GM12874 (cell line): Measurements from ENCODE around the gene TJP1.

Experiments
- TF ChIP-seq, protein P1 (sequence below): IDR thresholded peaks from 2 replicates; pipeline ENCODE4 v1.5.1; 2011; ENCODE audit warnings: low read depth, mild to moderate bottlenecking, control low read depth, low read length, moderate library complexity; ENCODE audit not compliant: insufficient read depth

Gene TJP1

DNA sequence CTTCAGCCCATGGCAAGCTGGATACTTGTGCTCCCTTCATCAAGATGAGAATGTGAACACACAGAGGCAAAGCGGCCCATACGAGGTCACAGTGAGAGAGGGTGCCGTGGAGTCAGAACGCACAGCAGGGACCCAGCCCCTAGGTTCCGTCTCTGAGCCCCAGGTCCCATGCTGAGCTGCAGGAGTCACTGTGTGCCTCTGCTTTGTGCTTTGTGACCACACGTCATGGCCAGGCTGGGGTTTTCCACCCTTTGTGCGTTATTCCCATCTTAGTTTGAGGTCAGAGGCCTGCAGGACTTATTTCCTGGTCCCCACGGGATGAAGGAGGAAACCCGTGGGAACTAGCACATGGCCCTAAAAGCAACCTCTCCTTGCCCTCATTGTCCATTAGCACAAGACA lies 140.3 kb downstream of the TJP1 start:
- TF ChIP-seq, protein P1, sequence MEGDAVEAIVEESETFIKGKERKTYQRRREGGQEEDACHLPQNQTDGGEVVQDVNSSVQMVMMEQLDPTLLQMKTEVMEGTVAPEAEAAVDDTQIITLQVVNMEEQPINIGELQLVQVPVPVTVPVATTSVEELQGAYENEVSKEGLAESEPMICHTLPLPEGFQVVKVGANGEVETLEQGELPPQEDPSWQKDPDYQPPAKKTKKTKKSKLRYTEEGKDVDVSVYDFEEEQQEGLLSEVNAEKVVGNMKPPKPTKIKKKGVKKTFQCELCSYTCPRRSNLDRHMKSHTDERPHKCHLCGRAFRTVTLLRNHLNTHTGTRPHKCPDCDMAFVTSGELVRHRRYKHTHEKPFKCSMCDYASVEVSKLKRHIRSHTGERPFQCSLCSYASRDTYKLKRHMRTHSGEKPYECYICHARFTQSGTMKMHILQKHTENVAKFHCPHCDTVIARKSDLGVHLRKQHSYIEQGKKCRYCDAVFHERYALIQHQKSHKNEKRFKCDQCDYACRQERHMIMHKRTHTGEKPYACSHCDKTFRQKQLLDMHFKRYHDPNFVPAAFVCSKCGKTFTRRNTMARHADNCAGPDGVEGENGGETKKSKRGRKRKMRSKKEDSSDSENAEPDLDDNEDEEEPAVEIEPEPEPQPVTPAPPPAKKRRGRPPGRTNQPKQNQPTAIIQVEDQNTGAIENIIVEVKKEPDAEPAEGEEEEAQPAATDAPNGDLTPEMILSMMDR = no peak

DNA sequence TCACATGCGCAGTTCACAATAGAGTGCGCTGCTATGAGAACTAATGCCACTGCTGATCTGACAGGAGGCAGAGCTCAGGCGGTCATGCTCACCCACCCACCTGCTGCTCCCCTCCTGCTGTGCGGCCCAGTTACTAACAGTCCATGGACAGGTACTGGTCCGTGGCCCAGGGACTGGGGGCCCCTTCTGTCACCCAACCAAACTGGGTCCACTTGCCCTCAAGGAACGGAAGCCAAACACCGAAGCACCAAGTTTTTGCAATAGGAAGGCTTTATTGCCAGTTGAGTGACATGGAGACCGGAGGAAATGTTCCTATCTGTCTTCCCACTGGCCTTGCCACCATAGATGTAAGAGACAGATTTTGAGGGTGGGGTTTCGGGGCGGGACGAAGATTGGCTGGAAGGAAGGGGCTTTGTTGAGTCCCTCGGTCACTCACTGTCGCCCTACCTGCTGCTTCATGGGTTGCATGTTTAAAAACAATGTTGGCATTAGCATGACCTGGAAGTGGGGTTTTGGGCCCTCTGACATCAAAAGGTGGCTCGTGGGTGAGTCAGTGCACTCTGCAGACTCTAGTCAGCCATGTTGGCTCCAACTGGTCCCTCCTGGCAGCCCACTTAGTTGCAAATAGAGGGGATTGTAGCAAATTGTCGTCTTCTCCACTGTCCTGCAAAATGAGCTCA lies 141.0 kb downstream of the TJP1 start:
- TF ChIP-seq, protein P1 = no peak

DNA sequence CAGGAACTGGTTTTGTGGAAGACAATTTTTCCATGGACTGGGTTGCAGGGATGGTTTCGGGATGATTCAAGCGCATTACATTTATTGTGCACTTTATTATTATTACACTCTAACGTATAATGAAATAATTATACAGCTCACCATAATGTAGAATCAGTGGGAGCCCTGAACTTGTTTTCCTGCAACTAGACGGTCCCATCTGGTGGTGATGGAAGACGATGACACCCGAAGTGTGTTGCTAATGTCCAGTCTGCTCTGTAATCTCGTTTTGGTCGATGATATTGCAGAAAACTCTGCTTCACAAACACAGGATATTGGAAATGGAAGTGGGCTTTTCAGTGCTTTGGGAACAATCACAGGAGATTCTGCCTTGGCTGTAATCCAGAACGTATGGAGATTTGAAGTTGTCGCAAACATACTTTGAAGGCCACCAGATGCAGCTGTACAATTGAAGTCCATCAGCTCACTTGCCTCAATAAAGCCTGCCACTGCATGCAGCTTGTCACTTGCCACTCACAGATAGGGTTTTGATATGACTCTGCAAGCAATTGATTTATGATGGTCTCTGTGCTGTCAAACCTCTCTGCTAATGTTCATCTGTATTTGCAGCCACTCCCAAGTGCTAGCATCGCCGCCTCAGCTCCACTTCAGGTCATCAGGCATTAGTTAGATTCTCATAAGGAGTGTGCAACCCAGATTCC lies 141.7 kb downstream of the TJP1 start:
- TF ChIP-seq, protein P1 = no peak

DNA sequence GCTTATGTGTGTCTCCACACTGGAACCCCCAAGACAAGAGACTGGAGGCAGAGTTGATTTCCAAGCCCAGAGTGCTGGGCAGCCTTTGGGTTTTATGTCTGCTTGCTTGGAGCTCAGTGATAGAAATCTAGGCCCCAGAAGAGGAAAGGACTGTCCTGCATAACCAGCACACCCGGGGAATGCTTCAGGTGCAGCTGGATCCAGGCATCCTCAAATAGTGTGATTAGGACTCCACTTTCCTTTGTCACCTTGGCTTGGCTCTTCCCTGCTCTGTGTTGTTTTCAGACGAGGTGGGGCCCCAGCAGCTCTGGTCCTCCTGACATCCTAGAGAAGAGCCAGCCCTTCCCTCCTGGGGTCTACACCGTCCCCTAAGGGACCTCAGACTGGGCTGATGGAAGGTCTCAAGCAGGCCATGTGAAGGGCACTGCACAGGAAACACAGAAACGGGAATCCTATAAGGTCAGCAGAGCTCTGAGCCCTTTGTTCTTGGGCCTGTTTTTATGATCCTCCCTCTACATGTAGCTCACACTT lies 143.7 kb downstream of the TJP1 start:
- TF ChIP-seq, protein P1 = no peak

DNA sequence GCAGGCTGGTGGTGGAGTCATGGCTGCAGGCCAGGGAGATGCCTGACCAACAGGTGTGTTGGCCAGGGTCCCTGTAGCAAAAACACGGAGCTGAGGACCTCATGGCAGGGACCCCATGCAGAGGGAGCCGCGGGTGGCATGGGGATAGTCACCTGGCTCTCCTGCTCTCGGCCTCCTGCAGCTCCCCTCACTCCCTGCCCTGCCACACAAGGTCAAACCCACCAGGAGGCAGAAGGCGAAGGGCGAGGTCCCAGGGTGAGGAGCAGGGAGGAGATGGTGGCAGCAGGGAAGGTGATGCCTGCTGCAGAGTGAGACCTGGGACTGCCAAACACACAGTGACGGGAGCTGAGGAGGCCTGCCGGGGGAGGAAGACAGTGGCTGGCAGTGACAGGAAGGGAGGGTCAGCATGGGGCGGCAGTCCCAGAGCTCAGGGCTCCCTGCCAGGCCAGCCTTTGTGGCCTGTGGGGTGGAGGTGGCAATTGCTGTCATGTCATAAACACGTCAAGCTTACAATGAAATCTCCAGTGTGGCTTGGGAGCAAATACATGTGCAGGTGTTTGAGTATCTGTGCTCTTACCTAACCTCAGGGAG lies 144.3 kb downstream of the TJP1 start:
- TF ChIP-seq, protein P1 = no peak

DNA sequence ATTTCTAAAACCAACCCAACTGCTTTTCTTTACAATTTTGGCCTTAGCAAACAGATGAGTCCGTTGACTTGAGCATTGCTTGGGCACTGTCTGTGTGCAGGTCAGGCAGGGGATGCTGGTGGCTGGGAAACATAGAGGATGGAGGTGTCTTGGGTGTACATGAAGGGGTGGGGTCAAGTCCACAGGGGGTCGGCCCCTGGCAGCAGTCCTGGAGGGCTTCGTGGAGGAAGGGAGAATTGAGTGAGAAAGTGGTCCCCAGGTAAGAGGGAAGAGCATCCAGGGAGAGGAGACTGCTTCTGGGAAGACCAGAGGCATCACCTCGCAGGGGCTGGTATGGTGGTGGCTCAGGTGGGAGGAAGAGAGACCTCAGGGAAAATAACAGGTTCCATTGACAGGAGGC lies 144.8 kb downstream of the TJP1 start:
- TF ChIP-seq, protein P1 = no peak

DNA sequence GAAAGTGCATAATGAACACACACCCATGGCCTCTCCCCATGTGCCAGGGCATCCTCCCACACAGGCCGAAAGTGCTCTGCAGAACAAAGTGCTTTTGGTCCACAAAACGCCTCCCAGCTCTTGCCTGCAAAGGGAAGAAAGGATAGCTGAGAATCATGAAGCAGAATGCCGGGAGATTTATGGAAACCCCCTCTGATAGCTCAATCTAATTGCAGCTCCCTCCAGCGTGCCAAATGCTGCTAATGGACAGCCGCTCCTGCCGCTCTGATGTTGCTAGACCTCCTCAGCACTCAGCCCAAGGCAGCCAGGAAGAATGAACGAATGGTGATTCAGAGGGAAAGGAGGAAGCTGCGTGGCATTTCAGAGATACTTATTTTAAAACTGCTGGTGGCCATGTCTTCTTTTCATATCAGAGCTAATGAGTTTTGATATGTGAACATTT lies 145.3 kb downstream of the TJP1 start:
- TF ChIP-seq, protein P1 = no peak
